ENCODE results near the gene ZEB1.
A peak's percentile ranks its signal among the peaks of the same experiment; 100 is the strongest.

The ZEB1 gene

GRCh38 chr10:31399631-31400030, 80.6 kb downstream of the ZEB1 start (continued):
- TF ChIP-seq ZNF449 (tag by site-specific recombination; IDR thresholded peaks at IDR 0.05) (no peak), INSM2 (tag by site-specific recombination; IDR thresholded peaks at IDR 0.05) (no peak)

- H3K4me3 ChIP-seq (ENCODE audit: low read depth, low read length), result no peak overlapping the region
- POLR2A ChIA-PET, result no interaction called here
- no peak overlapping the region for H3K27ac ChIP-seq (ENCODE audit: extremely low read depth, low read depth, low read length)
- no peaks in the 10 kb centered on the region for H3K36me3 ChIP-seq (ENCODE audit: control insufficient read depth in 2 of 2, insufficient read depth in 1 of 2, low read length in 2 of 2)
- CTCF ChIA-PET, result interaction anchor here (1.1 kb wide), 1 partner anchor 17 kb away, joined by 3 read pairs; no protein-coding TSS in a partner anchor
- H3K9me3 ChIP-seq (ENCODE audit: control insufficient read depth, insufficient read depth, low read depth, low read length), result no peaks in the 10 kb centered on the region
- TF ChIP-seq ZNF48 (tag by site-specific recombination; IDR thresholded peaks at IDR 0.05), result no peak
- peak; percentile 83 for TF ChIP-seq PRDM1 (tag by site-specific recombination; IDR thresholded peaks at IDR 0.05)
- TF ChIP-seq ZBTB7A (tag by site-specific recombination; IDR thresholded peaks at IDR 0.05; ENCODE audit: low read depth), result no peak
- TF ChIP-seq ZNF280C (tag by site-specific recombination; IDR thresholded peaks at IDR 0.05), result no peak
- 0 out of 2 replicates have a peak, but pooled peaks have one; percentile 18 for TF ChIP-seq ZXDB (tag by site-specific recombination; IDR thresholded peaks at IDR 0.05)
- peak; percentile 50; the same call in 1 of the 2 replicates for TF ChIP-seq ZNF600 (tag by site-specific recombination; IDR thresholded peaks at IDR 0.05)
- peak; percentile 83 for TF ChIP-seq OSR2 (tag by site-specific recombination; IDR thresholded peaks at IDR 0.05)
- no peak for TF ChIP-seq ZSCAN18 (tag by site-specific recombination; IDR thresholded peaks at IDR 0.05)
- peak; percentile 83; the same call in 1 of the 2 replicates for TF ChIP-seq KLF7 (tag by site-specific recombination; IDR thresholded peaks at IDR 0.05; ENCODE audit: borderline replicate concordance)
- 0 out of 2 replicates have a peak, but pooled peaks have one; percentile 14 for TF ChIP-seq ZNF18 (tag by site-specific recombination; IDR thresholded peaks at IDR 0.05)
- TF ChIP-seq FEZF1 (tag by site-specific recombination; IDR thresholded peaks at IDR 0.05), result peak; percentile 86
- TF ChIP-seq KLF8 (tag by site-specific recombination; IDR thresholded peaks at IDR 0.05), result 0 out of 2 replicates have a peak, but pooled peaks have one; percentile 54
- TF ChIP-seq SETDB1 (IDR thresholded peaks at IDR 0.05; ENCODE audit: insufficient read length, low read length), result no peak
- no peak for TF ChIP-seq GLIS2 (tag by site-specific recombination; IDR thresholded peaks at IDR 0.05)
- no peak for TF ChIP-seq MYNN (tag by site-specific recombination; IDR thresholded peaks at IDR 0.05; ENCODE audit: borderline replicate concordance)
- no peak for TF ChIP-seq ZNF558 (tag by site-specific recombination; IDR thresholded peaks at IDR 0.05)
- no peak for TF ChIP-seq ZNF585B (tag by site-specific recombination; IDR thresholded peaks at IDR 0.05)
- TF ChIP-seq KLF9 (tag by site-specific recombination; IDR thresholded peaks at IDR 0.05; ENCODE audit: low read depth), result peak; percentile 72; the same call in 1 of the 2 replicates
- TF ChIP-seq KLF1 (tag by site-specific recombination; IDR thresholded peaks at IDR 0.05), result peak; percentile 92
- TF ChIP-seq PRDM6 (tag by site-specific recombination; IDR thresholded peaks at IDR 0.05), result peak; percentile 72
- TF ChIP-seq ZNF561 (tag by site-specific recombination; IDR thresholded peaks at IDR 0.05; ENCODE audit: borderline replicate concordance), result no peak
- no peak for TF ChIP-seq ZNF704 (tag by site-specific recombination; IDR thresholded peaks at IDR 0.05)
- TF ChIP-seq ZFP69B (tag by site-specific recombination; IDR thresholded peaks at IDR 0.05), result no peak
- H3K4me1 ChIP-seq (ENCODE audit: control insufficient read depth, insufficient read depth, low read length), result peaks cover 10% of the 10 kb centered on the region
Measured at GRCh38 chr10:31401287-31401686, 82.3 kb downstream of the ZEB1 start.

All from HEK293 (cell line).